Measurements from ENCODE around the gene MRPS7.
"Not testable (repeated sequence)": the region's sequence is repeated elsewhere in the genome, so short reads cannot be mapped to it uniquely, and the experiment has no call there.

Gene MRPS7

DNA sequence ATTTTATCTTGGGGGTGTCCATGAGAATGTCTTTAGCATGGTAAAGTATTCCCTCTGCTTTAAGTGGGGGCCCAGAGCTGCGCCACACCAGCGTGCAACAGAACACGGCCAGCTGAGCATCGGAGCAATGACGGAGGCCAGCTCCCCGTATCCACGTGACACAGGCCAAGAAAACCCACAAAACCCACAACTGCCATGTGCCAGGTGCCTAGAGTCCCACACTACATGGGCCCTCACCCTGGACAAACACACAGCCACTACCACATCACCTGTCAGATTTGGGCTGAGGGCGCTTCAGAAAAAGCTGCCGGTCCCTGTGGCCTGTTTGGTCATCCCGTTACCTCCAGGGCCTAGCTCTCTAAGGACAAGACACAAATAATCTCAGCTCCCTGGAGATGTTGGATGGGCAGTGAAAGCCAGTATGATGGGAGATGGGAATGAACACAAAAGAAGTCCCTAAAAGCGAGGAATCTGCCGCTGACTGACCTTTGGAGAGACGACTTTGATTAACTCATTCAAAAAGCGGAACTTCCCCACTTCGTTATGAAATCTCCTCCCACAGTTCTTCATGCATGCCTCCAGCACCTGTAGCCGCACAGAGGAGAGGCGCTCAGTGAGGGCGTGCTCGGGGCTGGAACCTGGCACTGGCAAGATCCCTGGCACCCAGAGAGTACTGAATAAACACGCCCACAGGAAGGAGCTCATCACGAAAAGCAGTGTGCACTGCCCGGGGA is 17.4 kb upstream of the MRPS7 start:
- DNase-seq, result no peak

DNA sequence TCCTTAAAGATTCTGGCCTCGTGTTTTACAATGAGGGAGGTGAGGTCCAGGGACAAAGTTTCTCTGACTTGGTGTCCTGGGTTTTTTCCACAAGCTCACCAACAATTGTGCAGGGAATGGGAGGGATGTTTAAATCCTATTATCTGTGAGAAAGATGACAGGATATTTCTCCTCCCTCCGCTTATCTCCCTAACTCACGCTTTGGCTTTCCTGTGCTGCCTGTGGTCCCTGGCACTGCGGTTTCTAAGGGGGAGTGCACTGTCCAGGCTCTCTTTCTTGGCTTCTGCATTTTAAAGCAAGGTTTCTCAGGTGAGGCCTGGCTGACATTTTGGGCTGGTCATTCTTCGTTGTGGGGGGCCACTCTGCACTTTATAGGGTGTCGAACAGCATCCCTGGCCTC is 16.7 kb upstream of the MRPS7 start:
- DNase-seq, result no peak

GRCh38 chr17:75246404-75246803 is 15.3 kb upstream of the MRPS7 start:
- no peak for DNase-seq

GRCh38 chr17:75249564-75249963 is 12.1 kb upstream of the MRPS7 start:
- no peak for DNase-seq

DNA sequence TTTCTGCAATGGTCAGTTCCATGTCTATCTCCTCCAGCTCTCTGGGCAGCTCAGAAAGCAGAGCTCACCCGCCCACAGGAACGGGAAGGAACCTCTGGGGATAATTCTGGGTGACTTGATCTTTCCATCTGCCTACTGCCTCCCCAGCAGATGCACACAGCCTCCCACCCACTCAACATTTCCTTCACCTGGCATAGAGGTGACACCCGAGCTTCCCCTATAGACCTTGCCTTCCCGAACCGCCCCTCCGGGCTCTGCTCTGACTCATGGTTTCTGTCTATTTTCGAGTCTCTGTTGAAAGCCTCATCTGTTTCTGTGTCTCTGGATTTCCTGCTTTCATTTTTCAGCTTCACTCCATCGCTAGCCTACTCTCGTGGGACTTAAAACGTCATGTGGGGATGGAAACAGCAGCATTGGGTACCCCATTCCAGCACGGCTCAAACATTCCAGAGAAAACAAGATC is 11.6 kb upstream of the MRPS7 start:
- peak; percentile 93 for DNase-seq

DNA sequence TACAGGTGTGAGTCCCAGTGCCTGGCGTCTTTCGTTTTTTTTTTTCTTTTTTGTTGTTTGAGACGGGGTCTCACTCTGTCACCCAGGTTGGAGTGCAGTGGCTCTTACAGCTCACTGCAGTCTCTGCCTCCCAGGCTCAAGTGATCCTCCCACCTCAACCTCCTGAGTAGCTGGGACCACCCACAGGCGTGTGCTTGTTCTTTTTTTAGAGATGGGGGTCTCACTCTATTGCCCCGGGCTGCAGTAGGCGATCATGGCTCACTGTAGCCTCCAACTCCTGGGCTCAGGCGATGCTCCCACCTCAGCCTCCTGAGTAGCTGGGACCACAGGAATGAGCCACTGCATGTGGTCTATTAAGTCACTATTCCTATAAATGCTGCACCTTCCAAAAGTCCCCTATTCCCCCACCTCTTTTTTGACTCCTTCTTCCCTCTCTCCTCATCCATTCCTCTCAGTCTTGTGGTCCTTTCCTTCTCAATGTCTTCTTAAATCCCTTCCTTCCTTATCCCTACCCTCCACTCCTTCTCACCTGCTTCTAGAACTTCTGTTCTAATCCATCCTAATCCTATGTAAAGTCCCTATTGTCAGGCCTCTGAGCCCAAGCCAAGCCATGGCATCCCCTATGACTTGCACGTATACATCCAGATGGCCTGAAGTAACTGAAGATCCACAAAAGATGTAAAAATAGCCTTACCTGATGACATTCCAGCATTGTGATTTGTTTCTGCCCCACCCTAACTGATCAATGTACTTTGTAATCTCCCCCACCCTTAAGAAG is 9.5 kb upstream of the MRPS7 start:
- DNase-seq, result no peak

DNA sequence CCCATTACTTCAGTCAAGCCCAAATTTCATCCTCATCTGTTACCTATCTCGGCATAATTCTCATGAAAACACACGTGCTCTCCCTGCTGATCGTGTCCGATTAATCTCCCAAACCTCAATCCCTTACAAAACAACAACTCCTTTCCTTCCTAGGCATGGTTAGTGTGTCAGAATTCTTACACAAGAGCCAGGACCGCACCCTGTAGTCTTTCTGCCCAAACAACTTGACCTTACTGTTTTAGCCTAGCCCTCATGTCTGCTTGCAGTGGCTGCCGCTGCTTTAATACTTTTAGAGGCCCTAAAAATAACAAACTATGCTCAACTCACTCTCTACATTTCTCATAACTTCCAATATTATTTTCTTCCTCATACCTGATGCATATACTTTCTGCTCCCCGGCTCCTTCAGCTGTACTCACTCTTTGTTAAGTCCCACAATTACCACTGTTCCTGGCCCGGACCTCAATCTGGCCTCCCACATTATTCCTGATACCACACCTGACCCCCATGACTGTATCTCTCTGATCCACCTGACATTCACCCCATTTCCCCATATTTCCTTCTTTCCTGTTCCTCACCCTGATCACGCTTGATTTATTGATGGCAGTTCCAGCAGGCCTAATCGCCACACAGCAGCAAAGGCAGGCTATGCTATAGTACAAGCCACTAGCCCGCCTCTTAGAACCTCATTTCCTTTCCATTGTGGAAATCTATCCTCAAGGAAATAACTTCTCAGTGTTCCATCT is 5.6 kb upstream of the MRPS7 start:
- DNase-seq, result not testable (repeated sequence)

GRCh38 chr17:75257228-75257627 is 4.5 kb upstream of the MRPS7 start:
- not testable (repeated sequence) for DNase-seq

GRCh38 chr17:75260641-75261335 is 891 bp upstream of the MRPS7 start:
- DNase-seq, result no peak

GRCh38 chr17:75262112-75262606 is 480 bp downstream of the MRPS7 start:
- DNase-seq, result no peak

DNA sequence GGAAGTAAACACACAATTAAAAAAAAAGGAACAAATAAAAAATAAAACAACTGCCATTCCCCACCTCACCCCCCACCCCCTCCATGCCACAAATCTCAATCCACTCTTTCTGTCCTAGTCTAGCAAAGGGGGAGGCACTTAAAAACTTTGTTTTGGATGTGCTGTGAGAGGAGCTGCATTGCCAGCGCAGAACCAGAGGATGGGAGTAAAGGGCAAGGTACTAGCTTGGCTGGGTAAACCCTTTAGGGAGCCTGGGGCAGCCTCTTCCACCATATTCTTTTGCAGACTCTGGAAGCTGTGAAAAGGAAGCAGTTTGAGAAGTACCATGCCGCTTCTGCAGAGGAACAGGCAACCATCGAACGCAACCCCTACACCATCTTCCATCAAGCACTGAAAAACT is 1.4 kb downstream of the MRPS7 start:
- no peak for DNase-seq

GRCh38 chr17:75265614-75266315 is 4.1 kb downstream of the MRPS7 start:
- no peak for DNase-seq

DNA sequence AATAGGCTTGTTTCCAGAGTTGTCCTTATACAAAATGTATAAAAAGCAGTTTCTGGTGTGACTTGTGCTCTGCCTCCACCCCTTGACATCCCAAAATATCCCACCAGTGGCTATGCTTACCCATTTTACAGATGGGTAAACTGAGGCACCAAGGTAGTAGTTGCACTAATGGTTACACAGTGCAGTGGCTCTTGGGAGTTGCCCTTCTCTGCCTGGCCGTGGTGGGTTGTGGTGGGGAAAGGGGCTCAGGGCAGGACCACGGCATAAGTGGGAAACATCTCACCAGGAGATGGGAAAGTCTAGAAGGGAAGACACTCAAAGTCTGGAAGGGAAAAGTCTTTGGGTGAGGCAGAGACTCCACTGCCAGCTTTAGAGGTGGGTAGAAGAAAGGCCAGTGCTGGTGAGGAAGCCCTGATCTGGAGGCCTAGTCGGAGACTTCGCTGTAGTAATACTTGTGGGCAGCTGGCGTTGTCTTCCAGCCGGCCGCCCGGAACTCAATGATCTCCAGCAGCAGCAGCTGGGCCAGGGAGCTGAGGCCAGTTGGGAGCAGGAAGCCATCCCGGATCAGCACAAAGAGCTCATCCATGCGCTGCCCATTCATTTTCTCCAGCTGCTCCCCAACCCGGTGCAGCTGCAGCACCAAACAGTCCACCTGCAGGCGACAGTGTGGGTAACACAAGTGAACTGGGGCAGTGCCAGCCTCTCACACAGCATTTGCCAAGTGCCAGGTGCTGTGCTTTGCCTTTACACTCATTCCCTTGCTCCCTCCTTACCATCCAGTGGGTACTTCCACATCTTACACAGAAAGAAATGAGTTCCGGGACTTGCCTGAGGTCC is 4.9 kb downstream of the MRPS7 start:
- no peak for DNase-seq

GRCh38 chr17:75267153-75267410 is 5.4 kb downstream of the MRPS7 start:
- no peak for DNase-seq

DNA sequence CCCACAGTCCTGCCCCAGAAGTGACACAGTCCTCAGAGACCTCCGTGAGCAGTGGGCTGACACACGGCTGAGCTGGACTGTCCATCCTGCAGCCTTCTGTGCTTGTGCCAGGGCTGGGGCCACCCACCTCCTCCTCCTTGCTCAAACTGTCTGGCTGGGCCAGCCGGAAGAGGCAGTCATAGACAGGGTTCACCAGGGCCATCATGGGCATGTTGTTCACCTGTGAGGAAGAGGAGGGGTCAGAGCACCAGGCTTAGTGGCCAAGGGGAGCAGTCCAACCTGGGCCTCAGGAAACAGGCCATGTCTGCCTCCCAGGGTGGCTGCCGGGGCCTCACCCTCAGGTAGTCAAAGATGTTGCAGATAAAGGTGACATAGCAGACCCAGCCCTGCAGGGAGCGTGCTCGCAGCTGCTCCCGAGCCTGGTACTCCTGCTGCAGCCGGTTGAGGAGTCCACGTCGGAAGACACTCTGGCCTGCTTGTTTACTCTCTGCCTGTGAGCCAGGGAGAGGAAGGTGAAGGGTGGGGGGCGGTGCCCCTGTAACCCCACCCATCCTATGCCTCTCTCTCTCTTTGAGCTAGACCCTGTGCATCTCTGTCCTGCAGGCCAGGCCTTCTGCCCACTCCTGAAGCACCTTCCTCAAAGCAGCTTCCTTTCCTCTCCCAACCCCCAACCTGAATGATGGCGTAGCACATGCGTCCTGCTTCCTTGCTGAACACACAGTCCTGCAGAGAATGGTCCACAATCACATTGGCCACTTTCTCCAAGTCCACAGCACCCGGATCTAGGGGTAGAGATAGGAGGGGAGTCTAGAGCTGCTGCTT is 5.9 kb downstream of the MRPS7 start:
- DNase-seq, result no peak

- DNase-seq, result no peak
These were observed 8.2 kb downstream of the MRPS7 start for GRCh38 chr17:75269844-75270217.

- peak; percentile 83 for DNase-seq
These were observed 8.7 kb downstream of the MRPS7 start for GRCh38 chr17:75270218-75270965.

DNA sequence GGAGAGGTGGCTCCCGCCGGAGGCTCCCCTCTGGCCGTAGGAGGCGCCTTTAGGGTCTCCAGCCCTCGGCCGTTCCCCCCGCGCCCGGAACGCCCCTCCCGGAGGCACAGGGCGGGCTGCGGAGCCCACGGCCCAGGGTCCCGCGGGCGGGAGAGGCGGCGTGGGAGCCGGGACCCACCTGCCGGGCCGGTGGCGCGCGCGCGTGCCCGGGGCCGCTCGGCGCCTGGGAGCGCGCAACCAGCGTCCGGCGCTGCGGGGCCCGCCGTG is 9.2 kb downstream of the MRPS7 start, which contains the start of gene MIF4GD:
Gene MIF4GD (minus strand): TSS at position 266 of the 267 bp plus-strand sequence. CDS start 1,036 bp downstream, outside the sequence.
- DNase-seq, result no peak

- peak; percentile 96 for DNase-seq
These were observed 9.7 kb downstream of the MRPS7 start for GRCh38 chr17:75271233-75271954.
